Measurements from ENCODE around the gene PPP1R10. TPM values are rescaled to one million over a fixed set of nuclear protein-coding genes. Genes with fewer than 3 reads are reported as not detected.
"Not testable (repeated sequence)": the region's sequence is repeated elsewhere in the genome, so short reads cannot be mapped to it uniquely, and the experiment has no call there.

Gene PPP1R10
- total RNA-seq, 1 experiment from 2014 or later, result 123 TPM

- Histone ChIP-seq H3K9ac (ENCODE audit: extremely low read depth, insufficient read length, low read length) (no peak overlapping the region), H4K91ac (ENCODE audit: insufficient read length, low read depth, low read length) (no peak overlapping the region), H3K79me1 (ENCODE audit: insufficient read depth, low read depth, low read length, poor library complexity, severe bottlenecking) (peaks cover 1% of the 10 kb centered on the region), H3K56ac (ENCODE audit: insufficient read length, low read depth, low read length) (no peak overlapping the region), H2BK20ac (ENCODE audit: low read depth, low read length, poor library complexity, severe bottlenecking) (no peak overlapping the region), H3K9me3 (ENCODE audit: control insufficient read depth, low read depth, low read length) (no peaks in the 10 kb centered on the region), H3K23me2 (ENCODE audit: insufficient read length, low read depth, low read length, poor library complexity, severe bottlenecking) (no peaks in the 10 kb centered on the region), H2BK15ac (ENCODE audit: low read depth, low read length) (no peak overlapping the region), H2BK12ac (ENCODE audit: insufficient read length, low read depth, low read length) (no peak overlapping the region), H3K4me1 (ENCODE audit: insufficient read depth, low read length) (no peaks in the 10 kb centered on the region), H4K5ac (ENCODE audit: insufficient read length, low read depth, low read length) (no peak overlapping the region), H3K27me3 (ENCODE audit: insufficient read depth, low read length) (no peaks in the 10 kb centered on the region), H2BK120ac (ENCODE audit: low read depth, low read length, poor library complexity, severe bottlenecking) (no peak overlapping the region), H3K4ac (ENCODE audit: low read depth, low read length) (no peak overlapping the region), H2AK5ac (ENCODE audit: insufficient read length, low read length) (no peak overlapping the region), H3K23ac (ENCODE audit: insufficient read length, low read depth, low read length) (no peak overlapping the region), H4K20me1 (ENCODE audit: control insufficient read depth, insufficient read depth, insufficient read length) (no peaks in the 10 kb centered on the region), H3K79me2 (ENCODE audit: insufficient read depth, low read length) (no peaks in the 10 kb centered on the region), H4K8ac (replicated peaks; ENCODE audit: insufficient read length, low read depth, low read length) (no peak overlapping the region), H2BK5ac (ENCODE audit: insufficient read length, low read length) (no peak overlapping the region), H3T11ph (ENCODE audit: low read length) (no peak overlapping the region), H3K27ac (ENCODE audit: insufficient read length, low read depth, low read length) (no peak overlapping the region), H3K14ac (ENCODE audit: insufficient read depth, low read length) (no peak overlapping the region), H3K4me2 (ENCODE audit: insufficient read depth, insufficient read length, low read length) (no peak overlapping the region), H2AFZ (ENCODE audit: low read length) (no peak overlapping the region), H3K18ac (ENCODE audit: insufficient read length, low read depth, low read length) (no peak overlapping the region)
- no peak overlapping the region for H3K4me3 Mint-ChIP-seq
- no peak for DNase-seq
- no peaks in the 10 kb centered on the region for H3K4me1 Mint-ChIP-seq
- no peak overlapping the region; a peak in 1 of 7 replicates for H3K27ac Mint-ChIP-seq
- WGBS (ENCODE audit: extremely low coverage, insufficient read length, low lambda C conversion rate), result no CpG with 5 or more reads among the region's 34 CpGs
- no peak for TF ChIP-seq CTCF (conservative IDR thresholded peaks at IDR 0.05)
- no peaks in the 10 kb centered on the region for H3K9me3 Mint-ChIP-seq
- H3K36me3 Mint-ChIP-seq (ENCODE audit: insufficient read depth in 1 of 3, low read depth in 3 of 3), result peaks cover 23 to 77% (median 56%) of the 10 kb centered on the region in 3 experiments; a peak in 6 of 7 replicates
- H3K27me3 Mint-ChIP-seq (ENCODE audit: low read depth), result no peaks in the 10 kb centered on the region
Measured at GRCh38 chr6:30664994-30665767, 48.1 kb upstream of the PPP1R10 start.

GRCh38 chr6:30657922-30658321 is 40.9 kb upstream of the PPP1R10 start:
- not testable (repeated sequence) for H3K79me2 ChIP-seq (ENCODE audit: insufficient read depth, low read length); H3K23me2 ChIP-seq (ENCODE audit: insufficient read length, low read depth, low read length, poor library complexity, severe bottlenecking); H3K9me3 Mint-ChIP-seq; H3T11ph ChIP-seq (ENCODE audit: low read length); H2BK20ac ChIP-seq (ENCODE audit: low read depth, low read length, poor library complexity, severe bottlenecking); H3K4ac ChIP-seq (ENCODE audit: low read depth, low read length); H3K9me3 ChIP-seq (ENCODE audit: control insufficient read depth, low read depth, low read length); H2AK5ac ChIP-seq (ENCODE audit: insufficient read length, low read length); DNase-seq; H3K27ac ChIP-seq (ENCODE audit: insufficient read length, low read depth, low read length); H3K4me1 Mint-ChIP-seq; H3K56ac ChIP-seq (ENCODE audit: insufficient read length, low read depth, low read length); H3K18ac ChIP-seq (ENCODE audit: insufficient read length, low read depth, low read length); H3K27me3 ChIP-seq (ENCODE audit: insufficient read depth, low read length); H3K23ac ChIP-seq (ENCODE audit: insufficient read length, low read depth, low read length); H3K4me1 ChIP-seq (ENCODE audit: insufficient read depth, low read length); H4K91ac ChIP-seq (ENCODE audit: insufficient read length, low read depth, low read length); H2BK15ac ChIP-seq (ENCODE audit: low read depth, low read length); H2BK12ac ChIP-seq (ENCODE audit: insufficient read length, low read depth, low read length); H4K5ac ChIP-seq (ENCODE audit: insufficient read length, low read depth, low read length); H4K20me1 ChIP-seq (ENCODE audit: control insufficient read depth, insufficient read depth, insufficient read length); H3K27ac Mint-ChIP-seq; H3K4me2 ChIP-seq (ENCODE audit: insufficient read depth, insufficient read length, low read length); H3K27me3 Mint-ChIP-seq (ENCODE audit: low read depth); H3K14ac ChIP-seq (ENCODE audit: insufficient read depth, low read length); H3K79me1 ChIP-seq (ENCODE audit: insufficient read depth, low read depth, low read length, poor library complexity, severe bottlenecking); H4K8ac ChIP-seq (replicated peaks; ENCODE audit: insufficient read length, low read depth, low read length); H3K4me3 Mint-ChIP-seq; H2BK5ac ChIP-seq (ENCODE audit: insufficient read length, low read length); H3K9ac ChIP-seq (ENCODE audit: extremely low read depth, insufficient read length, low read length); H2BK120ac ChIP-seq (ENCODE audit: low read depth, low read length, poor library complexity, severe bottlenecking); H2AFZ ChIP-seq (ENCODE audit: low read length)
- no CpG with 5 or more reads among the region's 5 CpGs for WGBS (ENCODE audit: extremely low coverage, insufficient read length, low lambda C conversion rate)
- peaks cover 33 to 88% (median 71%) of the 10 kb centered on the region in 3 experiments; a peak in 6 of 7 replicates for H3K36me3 Mint-ChIP-seq (ENCODE audit: insufficient read depth in 1 of 3, low read depth in 3 of 3)

Measured in H9 (cell line).